Ishikawa (cell line): ENCODE results near the gene VARS1.

Experiments used
- CEBPB ChIP-seq: IDR thresholded peaks from 2 replicates; pipeline ENCODE4 v1.6.1; 2012
- CREB1 ChIP-seq: IDR thresholded peaks from 2 replicates; pipeline ENCODE4 v1.6.1; 2012; ENCODE audit warnings: low read depth
- EGR1 ChIP-seq: IDR thresholded peaks from 2 replicates; pipeline ENCODE4 v1.6.1; 2012
- EP300 ChIP-seq: IDR thresholded peaks from 2 replicates; pipeline ENCODE4 v1.6.1; 2012; ENCODE audit warnings: borderline replicate concordance
- FOXM1 ChIP-seq: IDR thresholded peaks from 2 replicates; pipeline ENCODE4 v1.6.1; 2012; ENCODE audit warnings: low read depth, borderline replicate concordance
- MAX ChIP-seq: IDR thresholded peaks from 2 replicates; pipeline ENCODE4 v1.6.1; 2012
- NFIC ChIP-seq: IDR thresholded peaks from 2 replicates; pipeline ENCODE4 v1.6.1; 2012
- RAD21 ChIP-seq: IDR thresholded peaks from 2 replicates; pipeline ENCODE4 v1.6.1; 2012; ENCODE audit warnings: low read depth
- REST ChIP-seq: IDR thresholded peaks from 2 replicates; pipeline ENCODE4 v1.6.1; 2012; ENCODE audit warnings: low read depth, mild to moderate bottlenecking
- TAF1 ChIP-seq: IDR thresholded peaks from 2 replicates; pipeline ENCODE4 v1.6.1; 2012; ENCODE audit warnings: low read depth, mild to moderate bottlenecking
- TCF12 ChIP-seq: IDR thresholded peaks from 2 replicates; pipeline ENCODE4 v1.6.1; 2012; ENCODE audit warnings: low read depth
- TEAD4 ChIP-seq: IDR thresholded peaks from 2 replicates; pipeline ENCODE4 v1.6.1; 2012
- USF1 ChIP-seq: IDR thresholded peaks from 2 replicates; pipeline ENCODE4 v1.6.1; 2012
- YY1 ChIP-seq: IDR thresholded peaks from 2 replicates; pipeline ENCODE4 v1.6.1; 2012; ENCODE audit warnings: low read depth
- ZBTB7A ChIP-seq: IDR thresholded peaks from 2 replicates; pipeline ENCODE4 v1.6.1; 2012; ENCODE audit warnings: low read depth

VARS1 gene

GRCh38 chr6:31775633-31776484 is 19.7 kb downstream of the VARS1 start:
- no peak for TF ChIP-seq EGR1
- TF ChIP-seq NFIC = no peak
- no peak for TF ChIP-seq YY1
- no peak for TF ChIP-seq TCF12
- TF ChIP-seq REST = no peak
- no peak for TF ChIP-seq USF1

GRCh38 chr6:31775184-31775583 is 20.4 kb downstream of the VARS1 start:
- TF ChIP-seq RAD21 = no peak
- no peak for TF ChIP-seq REST
- TF ChIP-seq MAX = no peak
- no peak for TF ChIP-seq NFIC
- TF ChIP-seq EP300 = no peak
- TF ChIP-seq FOXM1 = no peak
- TF ChIP-seq TAF1 = no peak
- no peak for TF ChIP-seq TEAD4
- no peak for TF ChIP-seq ZBTB7A
- no peak for TF ChIP-seq YY1
- no peak for TF ChIP-seq CEBPB
- no peak for TF ChIP-seq TCF12
- no peak for TF ChIP-seq USF1

GRCh38 chr6:31771992-31772358 is 23.6 kb downstream of the VARS1 start:
- TF ChIP-seq YY1 = no peak
- TF ChIP-seq REST = no peak
- no peak for TF ChIP-seq TCF12
- TF ChIP-seq CEBPB = no peak
- TF ChIP-seq CREB1 = no peak
- TF ChIP-seq EGR1 = no peak
- no peak for TF ChIP-seq MAX
- no peak for TF ChIP-seq RAD21
- TF ChIP-seq ZBTB7A = no peak
- TF ChIP-seq TAF1 = no peak
- TF ChIP-seq FOXM1 = no peak
- TF ChIP-seq TEAD4 = no peak
- TF ChIP-seq NFIC = no peak
- no peak for TF ChIP-seq USF1
- TF ChIP-seq EP300 = no peak

GRCh38 chr6:31770860-31771259 is 24.7 kb downstream of the VARS1 start:
- TF ChIP-seq CEBPB (no peak), TCF12 (no peak), YY1 (no peak), MAX (no peak), TEAD4 (no peak), USF1 (no peak), REST (no peak), TAF1 (no peak), EP300 (no peak), NFIC (no peak), FOXM1 (no peak), RAD21 (no peak)
